GM12878 (cell line): ENCODE results near the gene LSM6.

Source experiments
- BHLHE40 ChIP-seq, 2 experiments: fragments of 450-650 bp in 1 of 2; IDR thresholded peaks; 2 replicates each; pipeline ENCODE4 v1.6.1; 2011 to 2017; ENCODE audit warnings: low read depth in 2 of 2, borderline replicate concordance in 1 of 2, improper control_type of control experiment in 1 of 2, low read length in 1 of 2, mild to moderate bottlenecking in 1 of 2
- BMI1 ChIP-seq: fragments of 450-650 bp; IDR thresholded peaks from 2 replicates; pipeline ENCODE4 v1.6.1; 2016; ENCODE audit warnings: mild to moderate bottlenecking, moderate library complexity, borderline replicate concordance
- BRCA1 ChIP-seq: IDR thresholded peaks from 2 replicates; pipeline ENCODE4 v1.6.1; 2011; ENCODE audit warnings: low read depth, low read length, improper control_type of control experiment
- EP300 ChIP-seq, 2 experiments: fragments of 150-350 bp in 1 of 2; IDR thresholded peaks; 2 replicates each; pipeline ENCODE4 v1.6.1; 2011 to 2012; ENCODE audit warnings: low read depth in 2 of 2, low read length in 2 of 2, borderline replicate concordance in 1 of 2, improper control_type of control experiment in 1 of 2, inconsistent platforms in 1 of 2; ENCODE audit not compliant: control insufficient read depth in 1 of 2
- EZH2 ChIP-seq: IDR thresholded peaks from 2 replicates; pipeline ENCODE4 v1.6.1; 2012; ENCODE audit warnings: low read depth, mild to moderate bottlenecking, control low read depth, inconsistent platforms, low read length, borderline replicate concordance; ENCODE audit not compliant: control insufficient read depth
- POLR2A ChIP-seq: IDR thresholded peaks from 2 replicates; pipeline ENCODE4 v1.6.1; 2011; ENCODE audit warnings: low read depth, mild to moderate bottlenecking, low read length
- SIN3A ChIP-seq: IDR thresholded peaks from 2 replicates; pipeline ENCODE4 v1.6.1; 2012; ENCODE audit warnings: low read depth, low read length, improper control_type of control experiment
- SIX5 ChIP-seq: IDR thresholded peaks from 2 replicates; pipeline ENCODE4 v1.6.1; 2011; ENCODE audit warnings: mild to moderate bottlenecking, low read depth, low read length, moderate library complexity; ENCODE audit not compliant: severe bottlenecking
- TARDBP ChIP-seq: IDR thresholded peaks from 2 replicates; pipeline ENCODE4 v1.6.1; 2016; ENCODE audit warnings: borderline replicate concordance
- YBX1 ChIP-seq: fragments of 450-650 bp; IDR thresholded peaks from 2 replicates; pipeline ENCODE4 v1.6.1; 2016; ENCODE audit warnings: antibody characterized with exemption
- ZZZ3 ChIP-seq: IDR thresholded peaks from 2 replicates; pipeline ENCODE4 v1.6.1; 2011; ENCODE audit warnings: low read depth; ENCODE audit not compliant: control insufficient read depth, insufficient read length
- TF ChIP-seq, protein P1 (sequence below): IDR thresholded peaks from 2 replicates; pipeline ENCODE4 v1.6.1; 2011; ENCODE audit warnings: low read depth, low read length, improper control_type of control experiment, borderline replicate concordance

DNA sequence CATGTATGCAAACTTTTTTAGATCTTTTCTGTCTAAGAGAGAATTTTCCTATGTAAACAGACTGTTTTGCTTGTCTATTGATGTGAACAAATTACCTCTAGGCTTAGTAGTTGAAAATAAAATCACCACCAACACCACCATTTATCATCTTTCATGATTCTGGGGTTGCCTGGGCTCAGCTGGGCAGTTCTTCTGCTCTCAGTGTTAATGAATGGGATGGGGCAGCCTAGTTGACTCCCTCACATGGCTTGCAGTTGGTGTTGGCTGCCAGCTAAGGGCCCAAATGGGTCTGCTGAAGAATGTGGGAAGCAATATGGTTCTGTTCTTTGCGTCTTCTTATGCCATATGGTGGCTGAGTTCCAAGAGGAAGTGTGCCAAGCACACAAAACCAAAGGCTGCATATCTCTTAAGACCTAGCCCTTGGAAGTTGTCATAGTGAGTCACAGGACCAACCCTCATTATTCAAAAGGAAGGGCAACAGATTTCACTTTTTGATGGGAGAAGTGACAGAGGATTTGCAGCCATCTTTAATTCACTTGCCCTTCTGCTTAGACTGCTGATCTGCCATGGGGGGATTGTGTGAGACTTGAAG lies 56.7 kb downstream of the LSM6 start:
- no peak for TF ChIP-seq TARDBP
- no peak for TF ChIP-seq BMI1
- TF ChIP-seq POLR2A = no peak
- TF ChIP-seq YBX1 = no peak
- TF ChIP-seq EZH2 = no peak
- TF ChIP-seq, protein P1, sequence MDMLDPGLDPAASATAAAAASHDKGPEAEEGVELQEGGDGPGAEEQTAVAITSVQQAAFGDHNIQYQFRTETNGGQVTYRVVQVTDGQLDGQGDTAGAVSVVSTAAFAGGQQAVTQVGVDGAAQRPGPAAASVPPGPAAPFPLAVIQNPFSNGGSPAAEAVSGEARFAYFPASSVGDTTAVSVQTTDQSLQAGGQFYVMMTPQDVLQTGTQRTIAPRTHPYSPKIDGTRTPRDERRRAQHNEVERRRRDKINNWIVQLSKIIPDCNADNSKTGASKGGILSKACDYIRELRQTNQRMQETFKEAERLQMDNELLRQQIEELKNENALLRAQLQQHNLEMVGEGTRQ = no peak
- no peak for TF ChIP-seq BRCA1
- TF ChIP-seq ZZZ3 = no peak
- TF ChIP-seq SIN3A = no peak
- no peak for TF ChIP-seq SIX5
- TF ChIP-seq BHLHE40 (IDR thresholded peaks at IDR 0.05; ENCODE audit: borderline replicate concordance in 1 of 2, low read depth in 2 of 2, low read length in 1 of 2) = no peak
- TF ChIP-seq EP300 (IDR thresholded peaks at IDR 0.05; ENCODE audit: borderline replicate concordance in 1 of 2, control insufficient read depth in 1 of 2, low read depth in 2 of 2, low read length in 2 of 2) = no peak
